HepG2 (cell line): ENCODE results near the gene DIPK1B. TPM values are rescaled to one million over a fixed set of nuclear protein-coding genes. Genes with fewer than 3 reads are reported as not detected.

Experiments
- ATF7 ChIP-seq, 2 experiments: fragments of 450-650 bp in 1 of 2; sonication (generic) in 1 of 2; formaldehyde crosslinking in 1 of 2; IDR thresholded peaks; 2 replicates each; pipeline versions ENCODE4 v1.4.0 to v1.6.1; 2016 to 2020; ENCODE audit warnings: antibody characterized with exemption in 1 of 2, mild to moderate bottlenecking in 1 of 2, missing genetic modification reagents in 1 of 2
- CBX5 ChIP-seq: sonication (generic); formaldehyde crosslinking; IDR thresholded peaks from 2 replicates; pipeline ENCODE4 v1.4.0; 2020; ENCODE audit warnings: missing genetic modification reagents, borderline replicate concordance
- CREB3 ChIP-seq: sonication (generic); formaldehyde crosslinking; IDR thresholded peaks from 2 replicates; pipeline ENCODE4 v1.5.0; 2020; ENCODE audit warnings: missing genetic modification reagents
- CSRNP1 ChIP-seq: sonication (generic); formaldehyde crosslinking; IDR thresholded peaks from 2 replicates; pipeline ENCODE4 v1.8.1; 2023; ENCODE audit warnings: mild to moderate bottlenecking, missing genetic modification reagents
- FOSL2 ChIP-seq: sonication (generic); formaldehyde crosslinking; IDR thresholded peaks from 2 replicates; pipeline ENCODE4 v1.4.0; 2020; ENCODE audit warnings: missing genetic modification reagents
- GATAD2A ChIP-seq: IDR thresholded peaks from 2 replicates; pipeline ENCODE4 v1.6.1; 2016
- HBP1 ChIP-seq: IDR thresholded peaks from 2 replicates; pipeline ENCODE4 v1.6.1; 2016; ENCODE audit warnings: low read depth, control low read depth
- HIVEP1 ChIP-seq: sonication (generic); formaldehyde crosslinking; IDR thresholded peaks from 2 replicates; pipeline ENCODE4 v1.4.0; 2020; ENCODE audit warnings: mild to moderate bottlenecking, missing genetic modification reagents
- SKIL ChIP-seq: sonication (generic); formaldehyde crosslinking; IDR thresholded peaks from 2 replicates; pipeline ENCODE4 v1.8.0; 2022; ENCODE audit warnings: missing genetic modification reagents, mild to moderate bottlenecking, moderate library complexity, borderline replicate concordance
- ZBTB39 ChIP-seq: sonication (generic); formaldehyde crosslinking; IDR thresholded peaks from 2 replicates; pipeline ENCODE4 v1.5.0; 2020; ENCODE audit warnings: missing genetic modification reagents
- ZNF138 ChIP-seq: sonication (generic); formaldehyde crosslinking; IDR thresholded peaks from 2 replicates; pipeline ENCODE4 v1.5.0; 2020; ENCODE audit warnings: mild to moderate bottlenecking, low read depth, missing genetic modification reagents
- ZNF513 ChIP-seq: sonication (generic); formaldehyde crosslinking; conservative IDR thresholded peaks from 2 replicates; pipeline ENCODE4 v1.5.0; 2020; ENCODE audit warnings: missing genetic modification reagents
- ZNF557 ChIP-seq: sonication (generic); formaldehyde crosslinking; IDR thresholded peaks from 2 replicates; pipeline ENCODE4 v1.4.0; 2020; ENCODE audit warnings: missing genetic modification reagents
- ZNF639 ChIP-seq: conservative IDR thresholded peaks from 2 replicates; pipeline ENCODE4 v1.6.1; 2018; ENCODE audit warnings: missing genetic modification reagents
- ZNF781 ChIP-seq: sonication (generic); formaldehyde crosslinking; IDR thresholded peaks from 2 replicates; pipeline ENCODE4 v1.5.1; 2020; ENCODE audit warnings: borderline replicate concordance, mild to moderate bottlenecking, missing genetic modification reagents; ENCODE audit errors: not compliant biosample characterization
- polyA plus RNA-seq, 8 experiments: library from polyadenylated mRNA; depleted of rRNA in 3 of 8; stranded (reverse) in 7 of 8; unstranded in 1 of 8; fragments of >200 nt; fragmentation: Illumina TruSeq in 4 of 8; extraction: Trizol in 4 of 8; gene quantifications; 2 replicates each; pipeline versions ENCODE4 v1.2.1 to v1.2.3, GENCODE V29; 2011 to 2016; ENCODE audit warnings: low read depth in 4 of 8, missing spikeins in 1 of 8, mixed read lengths in 1 of 8; ENCODE audit not compliant: insufficient read depth in 1 of 8
- total RNA-seq, 5 experiments: library from RNA; depleted of rRNA; stranded (reverse); fragments of >200 nt; fragmentation: Illumina TruSeq; extraction: Trizol; gene quantifications; 2 replicates each; pipeline ENCODE4 v1.2.3, GENCODE V29; 2016; ENCODE audit warnings: low read depth in 1 of 5

DIPK1B gene
- total and polyA plus RNA-seq, 2 of the 13 experiments (the other 11 are each of a cell fraction or from before 2014, with no cell fraction given) = 0.18 to 3.9 TPM

GRCh38 chr9:136674786-136675349, 37.5 kb upstream of the DIPK1B start (continued):
- TF ChIP-seq ZNF639 (CRISPR knock-in tag) = no peak
- no peak for TF ChIP-seq ZNF138 (CRISPR knock-in tag)
- no peak for TF ChIP-seq ZNF781 (CRISPR knock-in tag)
- no peak for TF ChIP-seq CREB3
- peak; percentile 89 for TF ChIP-seq HIVEP1
- TF ChIP-seq ATF7 (IDR thresholded peaks at IDR 0.05) = no peak
- TF ChIP-seq ATF7 (CRISPR knock-in tag; IDR thresholded peaks at IDR 0.05) = no peak
- no peak for TF ChIP-seq CSRNP1
- TF ChIP-seq CBX5 (CRISPR knock-in tag) = no peak
- no peak for TF ChIP-seq HBP1 (CRISPR knock-in tag)
- TF ChIP-seq ZBTB39 (CRISPR knock-in tag) = no peak
- TF ChIP-seq FOSL2 (CRISPR knock-in tag) = peak; percentile 51; the same call in 1 of the 2 replicates
- no peak for TF ChIP-seq ZNF513
- TF ChIP-seq GATAD2A (CRISPR knock-in tag) = peak; percentile 54; the same call in 1 of the 2 replicates
- peak; percentile 83 for TF ChIP-seq SKIL
- no peak for TF ChIP-seq ZNF557 (CRISPR knock-in tag)
